Measurements from ENCODE around the gene LMO7.

The LMO7 gene

DNA sequence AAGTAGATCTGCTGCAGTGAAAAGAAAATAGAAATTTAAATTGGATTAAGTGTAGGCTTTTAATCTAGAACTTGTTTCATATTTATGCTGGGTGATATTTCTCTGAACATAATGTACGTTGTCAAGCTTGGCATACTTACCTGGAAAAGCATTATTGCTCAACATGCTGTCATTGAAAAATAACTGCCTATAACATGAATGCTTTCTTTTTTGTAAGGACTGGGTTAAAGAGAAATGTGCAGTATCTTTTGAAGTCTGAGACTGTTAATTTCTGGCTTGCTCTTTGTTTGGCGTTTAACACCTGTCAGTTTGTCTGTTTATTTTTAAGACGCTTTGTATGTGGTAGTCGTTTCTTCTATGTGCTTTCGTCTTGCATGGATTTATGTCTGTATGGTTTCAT lies 175.2 kb downstream of the LMO7 start:
- H3K4me1 ChIP-seq (ENCODE audit: insufficient read depth, low read length), result no peaks in the 10 kb centered on the region
- H3K9me3 ChIP-seq (ENCODE audit: low read length), result no peaks in the 10 kb centered on the region
- H3K4me3 ChIP-seq (ENCODE audit: low read depth in 1 of 2, low read length in 2 of 2), result no peak overlapping the region

GRCh38 chr13:75811841-75812240 lies 175.7 kb downstream of the LMO7 start:
- H3K4me1 ChIP-seq (ENCODE audit: insufficient read depth, low read length), result no peaks in the 10 kb centered on the region
- no peak overlapping the region for H3K9ac ChIP-seq (ENCODE audit: low read length)
- H3K4me3 ChIP-seq (ENCODE audit: low read depth in 1 of 2, low read length in 2 of 2), result no peak overlapping the region
- no peaks in the 10 kb centered on the region for H3K9me3 ChIP-seq (ENCODE audit: low read length)
- H3K27me3 ChIP-seq (ENCODE audit: control insufficient read depth in 1 of 2, insufficient read depth in 2 of 2, low read length in 2 of 2), result no peaks in the 10 kb centered on the region
- no peak overlapping the region for H3K27ac ChIP-seq (ENCODE audit: low read depth, low read length)
- no peaks in the 10 kb centered on the region for H3K36me3 ChIP-seq (ENCODE audit: insufficient read depth, low read length)

More for the DNA sequence above, 175.2 kb downstream of the LMO7 start:
- Histone ChIP-seq H3K27ac (ENCODE audit: low read depth, low read length) (no peak overlapping the region), H3K9ac (ENCODE audit: low read length) (no peak overlapping the region), H3K27me3 (ENCODE audit: control insufficient read depth in 1 of 2, insufficient read depth in 2 of 2, low read length in 2 of 2) (no peaks in the 10 kb centered on the region), H3K36me3 (ENCODE audit: insufficient read depth, low read length) (no peaks in the 10 kb centered on the region)

DNA sequence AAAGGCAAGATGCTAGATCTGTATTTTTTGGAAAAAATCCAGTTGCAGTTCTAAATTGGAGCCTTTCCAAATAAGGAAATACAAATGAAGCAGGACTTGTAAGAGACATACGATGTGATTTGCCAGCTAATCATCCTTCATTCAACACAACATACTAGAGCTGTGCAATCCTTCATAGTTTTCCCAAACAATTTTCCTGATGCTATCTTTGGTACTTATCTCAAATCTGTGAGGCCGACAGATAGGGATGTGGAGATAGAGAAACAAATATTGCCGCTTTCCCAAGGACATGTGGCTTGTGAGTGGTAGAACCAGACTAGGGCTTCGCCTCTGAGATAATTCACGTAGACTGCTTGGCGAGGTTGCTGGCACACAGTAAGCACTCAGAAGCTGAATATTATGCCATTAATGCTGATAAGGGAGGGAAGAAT lies 176.6 kb downstream of the LMO7 start:
- H3K4me3 ChIP-seq (ENCODE audit: low read depth in 1 of 2, low read length in 2 of 2), result no peak overlapping the region
- no peaks in the 10 kb centered on the region for H3K9me3 ChIP-seq (ENCODE audit: low read length)
- H3K27ac ChIP-seq (ENCODE audit: low read depth, low read length), result no peak overlapping the region
- no peak overlapping the region for H3K9ac ChIP-seq (ENCODE audit: low read length)
- no peaks in the 10 kb centered on the region for H3K27me3 ChIP-seq (ENCODE audit: control insufficient read depth in 1 of 2, insufficient read depth in 2 of 2, low read length in 2 of 2)
- H3K4me1 ChIP-seq (ENCODE audit: insufficient read depth, low read length), result no peaks in the 10 kb centered on the region
- no peaks in the 10 kb centered on the region for H3K36me3 ChIP-seq (ENCODE audit: insufficient read depth, low read length)

DNA sequence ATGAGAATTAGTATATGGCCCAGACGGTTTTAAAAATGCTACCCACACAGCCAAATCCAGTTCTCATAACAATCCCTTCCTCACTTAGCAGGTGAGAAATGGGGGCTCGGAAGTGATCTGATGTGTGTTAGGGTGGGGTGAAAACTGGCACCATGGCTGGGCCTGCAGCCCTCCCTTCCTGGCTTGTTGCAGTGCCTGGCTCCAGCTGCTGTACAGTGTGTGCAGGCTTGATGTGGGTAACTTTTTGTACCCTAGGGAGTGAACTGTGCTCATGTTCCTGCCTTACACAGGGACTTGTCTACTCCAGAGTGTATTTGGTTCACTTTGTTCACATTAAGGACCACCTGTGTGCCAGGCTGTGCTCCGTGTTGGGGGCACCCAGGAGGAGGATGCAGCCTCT lies 177.2 kb downstream of the LMO7 start:
- H3K27me3 ChIP-seq (ENCODE audit: control insufficient read depth in 1 of 2, insufficient read depth in 2 of 2, low read length in 2 of 2), result no peaks in the 10 kb centered on the region
- no peaks in the 10 kb centered on the region for H3K9me3 ChIP-seq (ENCODE audit: low read length)
- H3K4me1 ChIP-seq (ENCODE audit: insufficient read depth, low read length), result no peaks in the 10 kb centered on the region
- no peak overlapping the region for H3K27ac ChIP-seq (ENCODE audit: low read depth, low read length)
- no peak overlapping the region for H3K9ac ChIP-seq (ENCODE audit: low read length)
- H3K4me3 ChIP-seq (ENCODE audit: low read depth in 1 of 2, low read length in 2 of 2), result no peak overlapping the region
- H3K36me3 ChIP-seq (ENCODE audit: insufficient read depth, low read length), result no peaks in the 10 kb centered on the region

DNA sequence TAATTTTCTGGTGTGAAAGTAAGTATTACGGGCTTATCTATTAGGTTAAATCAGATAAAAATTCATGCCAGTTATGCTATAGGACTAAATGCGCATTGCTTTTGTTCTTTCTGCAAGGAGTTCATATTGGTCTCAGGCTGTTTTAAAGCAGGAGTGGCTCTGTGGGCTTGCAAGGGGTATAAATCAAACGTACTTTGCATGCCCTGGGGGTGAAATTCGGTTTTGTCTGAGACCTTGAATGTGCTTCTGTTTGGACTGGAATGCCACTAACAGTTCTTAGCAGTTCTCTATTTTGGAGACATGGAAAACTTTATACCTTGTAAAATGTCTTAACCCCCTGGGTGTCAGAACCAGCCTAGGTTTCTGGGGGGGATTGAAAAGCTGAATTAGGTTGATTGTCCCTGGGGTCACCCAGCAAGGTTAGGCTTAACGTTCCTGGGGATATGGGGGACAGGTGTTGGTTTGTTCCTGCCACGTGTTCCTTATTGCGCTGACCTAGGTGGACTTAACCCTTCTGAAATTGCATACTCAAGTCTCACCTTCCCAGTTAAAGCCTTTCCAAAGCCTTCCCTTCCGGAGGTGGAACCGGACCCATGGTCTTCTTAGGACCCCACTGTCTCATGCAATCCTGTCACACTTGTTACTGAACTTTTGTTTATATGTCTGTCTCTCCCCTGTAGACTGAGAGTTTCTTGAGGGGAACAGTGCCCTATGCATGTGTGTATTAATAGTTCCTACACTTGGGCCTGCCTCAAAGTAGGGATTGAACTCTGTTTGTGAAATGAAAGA lies 182.2 kb downstream of the LMO7 start:
- H3K4me1 ChIP-seq (ENCODE audit: insufficient read depth, low read length), result no peaks in the 10 kb centered on the region
- no peak overlapping the region for H3K27ac ChIP-seq (ENCODE audit: low read depth, low read length)

GRCh38 chr13:75818968-75819225 lies 182.8 kb downstream of the LMO7 start:
- Histone ChIP-seq H3K27me3 (ENCODE audit: control insufficient read depth in 1 of 2, insufficient read depth in 2 of 2, low read length in 2 of 2) (no peaks in the 10 kb centered on the region), H3K9me3 (ENCODE audit: low read length) (no peaks in the 10 kb centered on the region), H3K27ac (ENCODE audit: low read depth, low read length) (no peak overlapping the region), H3K4me1 (ENCODE audit: insufficient read depth, low read length) (no peaks in the 10 kb centered on the region), H3K9ac (ENCODE audit: low read length) (no peak overlapping the region), H3K4me3 (ENCODE audit: low read depth in 1 of 2, low read length in 2 of 2) (no peak overlapping the region), H3K36me3 (ENCODE audit: insufficient read depth, low read length) (no peaks in the 10 kb centered on the region)

More for the DNA sequence above, 182.2 kb downstream of the LMO7 start:
- no peaks in the 10 kb centered on the region for H3K27me3 ChIP-seq (ENCODE audit: control insufficient read depth in 1 of 2, insufficient read depth in 2 of 2, low read length in 2 of 2)
- no peaks in the 10 kb centered on the region for H3K9me3 ChIP-seq (ENCODE audit: low read length)
- no peak overlapping the region for H3K4me3 ChIP-seq (ENCODE audit: low read depth in 1 of 2, low read length in 2 of 2)
- no peaks in the 10 kb centered on the region for H3K36me3 ChIP-seq (ENCODE audit: insufficient read depth, low read length)
- no peak overlapping the region for H3K9ac ChIP-seq (ENCODE audit: low read length)

DNA sequence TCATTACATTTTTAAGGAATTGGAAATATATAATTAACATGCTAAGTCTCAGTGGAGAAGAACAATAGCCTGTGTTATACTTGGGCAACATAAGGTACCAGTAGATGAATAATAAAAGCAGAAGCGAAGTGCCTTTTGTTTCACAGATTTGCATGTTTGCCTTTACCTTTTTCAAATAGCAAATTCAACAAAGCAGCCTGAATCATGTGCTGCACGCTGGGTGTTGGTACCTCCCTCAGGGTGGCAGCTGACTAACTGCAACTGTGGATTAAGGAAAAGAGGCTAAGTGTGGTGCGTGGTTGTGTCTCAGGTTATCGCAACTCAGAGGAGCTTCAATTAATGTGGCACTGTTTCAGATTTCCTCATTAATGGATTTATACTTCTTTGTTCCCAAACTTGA lies 189.0 kb downstream of the LMO7 start:
- H3K4me1 ChIP-seq (ENCODE audit: insufficient read depth, low read length), result no peaks in the 10 kb centered on the region
- no peak overlapping the region for H3K9ac ChIP-seq (ENCODE audit: low read length)
- no peaks in the 10 kb centered on the region for H3K27me3 ChIP-seq (ENCODE audit: control insufficient read depth in 1 of 2, insufficient read depth in 2 of 2, low read length in 2 of 2)
- no peak overlapping the region for H3K4me3 ChIP-seq (ENCODE audit: low read depth in 1 of 2, low read length in 2 of 2)
- no peaks in the 10 kb centered on the region for H3K36me3 ChIP-seq (ENCODE audit: insufficient read depth, low read length)
- H3K27ac ChIP-seq (ENCODE audit: low read depth, low read length), result no peak overlapping the region
- H3K9me3 ChIP-seq (ENCODE audit: low read length), result no peaks in the 10 kb centered on the region

GRCh38 chr13:75825594-75825993 lies 189.5 kb downstream of the LMO7 start:
- H3K36me3 ChIP-seq (ENCODE audit: insufficient read depth, low read length), result no peaks in the 10 kb centered on the region
- H3K4me1 ChIP-seq (ENCODE audit: insufficient read depth, low read length), result no peaks in the 10 kb centered on the region

GRCh38 chr13:75826391-75826790 lies 190.3 kb downstream of the LMO7 start:
- Histone ChIP-seq H3K36me3 (ENCODE audit: insufficient read depth, low read length) (no peaks in the 10 kb centered on the region), H3K9me3 (ENCODE audit: low read length) (no peaks in the 10 kb centered on the region), H3K27me3 (ENCODE audit: control insufficient read depth in 1 of 2, insufficient read depth in 2 of 2, low read length in 2 of 2) (no peaks in the 10 kb centered on the region), H3K9ac (ENCODE audit: low read length) (no peak overlapping the region), H3K4me3 (ENCODE audit: low read depth in 1 of 2, low read length in 2 of 2) (no peak overlapping the region), H3K27ac (ENCODE audit: low read depth, low read length) (no peak overlapping the region), H3K4me1 (ENCODE audit: insufficient read depth, low read length) (no peaks in the 10 kb centered on the region)

More at GRCh38 chr13:75825594-75825993, 189.5 kb downstream of the LMO7 start:
- no peaks in the 10 kb centered on the region for H3K27me3 ChIP-seq (ENCODE audit: control insufficient read depth in 1 of 2, insufficient read depth in 2 of 2, low read length in 2 of 2)
- no peak overlapping the region for H3K27ac ChIP-seq (ENCODE audit: low read depth, low read length)
- no peak overlapping the region for H3K4me3 ChIP-seq (ENCODE audit: low read depth in 1 of 2, low read length in 2 of 2)
- no peak overlapping the region for H3K9ac ChIP-seq (ENCODE audit: low read length)
- no peaks in the 10 kb centered on the region for H3K9me3 ChIP-seq (ENCODE audit: low read length)

DNA sequence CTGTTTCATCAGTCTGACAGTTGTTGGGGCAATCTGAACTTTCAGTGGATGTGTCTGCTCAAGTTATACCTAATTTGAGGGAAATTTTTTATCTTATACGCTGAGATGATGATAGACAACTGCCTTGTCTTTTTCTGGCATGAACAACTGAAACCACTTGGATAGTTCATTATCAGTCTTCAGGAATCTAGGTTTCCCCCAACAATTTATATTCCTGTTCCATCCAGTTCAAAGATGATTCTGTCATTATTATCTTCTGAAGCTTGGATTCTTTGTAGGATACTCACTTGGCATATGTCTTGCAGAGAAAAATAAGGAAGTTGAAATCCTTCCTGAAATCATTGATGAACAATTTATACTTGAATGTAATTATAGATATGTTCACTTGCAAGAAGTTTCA lies 193.7 kb downstream of the LMO7 start:
- Histone ChIP-seq H3K36me3 (ENCODE audit: insufficient read depth, low read length) (no peaks in the 10 kb centered on the region), H3K9me3 (ENCODE audit: low read length) (no peaks in the 10 kb centered on the region), H3K4me1 (ENCODE audit: insufficient read depth, low read length) (no peaks in the 10 kb centered on the region), H3K27ac (ENCODE audit: low read depth, low read length) (no peak overlapping the region), H3K27me3 (ENCODE audit: control insufficient read depth in 1 of 2, insufficient read depth in 2 of 2, low read length in 2 of 2) (no peaks in the 10 kb centered on the region), H3K4me3 (ENCODE audit: low read depth in 1 of 2, low read length in 2 of 2) (no peak overlapping the region), H3K9ac (ENCODE audit: low read length) (no peak overlapping the region)

DNA sequence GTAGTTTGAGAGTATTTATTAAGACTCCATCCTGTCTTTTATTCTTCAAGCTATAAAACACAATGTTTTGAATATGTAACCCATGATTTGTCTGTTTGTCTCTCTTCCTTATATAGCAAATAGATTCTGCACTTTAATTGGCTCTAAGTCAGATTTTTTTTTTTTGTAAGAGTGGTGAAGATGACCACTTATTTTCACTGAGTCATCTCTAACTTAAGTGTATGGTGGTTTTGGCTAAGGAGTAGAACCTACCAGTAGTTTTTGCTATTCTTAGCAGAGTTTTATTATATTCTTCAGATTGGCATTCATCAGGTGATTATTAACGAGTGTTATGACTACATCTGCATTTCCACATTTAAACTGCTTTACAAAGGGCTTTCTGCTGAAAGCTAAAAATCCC lies 194.7 kb downstream of the LMO7 start:
- Histone ChIP-seq H3K27ac (ENCODE audit: low read depth, low read length) (no peak overlapping the region), H3K27me3 (ENCODE audit: control insufficient read depth in 1 of 2, insufficient read depth in 2 of 2, low read length in 2 of 2) (no peaks in the 10 kb centered on the region), H3K36me3 (ENCODE audit: insufficient read depth, low read length) (no peaks in the 10 kb centered on the region), H3K4me3 (ENCODE audit: low read depth in 1 of 2, low read length in 2 of 2) (no peak overlapping the region), H3K9me3 (ENCODE audit: low read length) (no peaks in the 10 kb centered on the region), H3K9ac (ENCODE audit: low read length) (no peak overlapping the region), H3K4me1 (ENCODE audit: insufficient read depth, low read length) (no peaks in the 10 kb centered on the region)

DNA sequence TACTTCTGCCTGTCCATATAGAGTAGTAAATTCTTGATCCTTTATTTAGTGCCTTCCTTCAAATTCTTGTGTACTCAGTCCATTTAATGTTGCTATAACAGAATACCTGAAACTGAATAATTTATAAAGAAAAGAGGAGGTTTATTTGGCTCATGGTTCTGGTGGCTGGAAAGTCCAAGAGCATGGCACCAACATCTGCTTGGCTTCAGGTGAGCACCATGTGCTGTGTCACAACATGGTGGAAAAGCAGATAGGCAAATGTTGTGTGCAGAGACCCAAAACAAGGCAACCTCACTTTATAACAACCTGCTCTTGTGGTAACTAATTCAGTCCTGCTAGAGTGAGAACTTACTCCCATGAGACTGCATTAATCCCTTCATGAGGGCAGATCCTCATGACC lies 195.3 kb downstream of the LMO7 start:
- H3K9me3 ChIP-seq (ENCODE audit: low read length), result no peaks in the 10 kb centered on the region
- no peak overlapping the region for H3K27ac ChIP-seq (ENCODE audit: low read depth, low read length)
- H3K27me3 ChIP-seq (ENCODE audit: control insufficient read depth in 1 of 2, insufficient read depth in 2 of 2, low read length in 2 of 2), result no peaks in the 10 kb centered on the region
- H3K36me3 ChIP-seq (ENCODE audit: insufficient read depth, low read length), result no peaks in the 10 kb centered on the region
- H3K4me1 ChIP-seq (ENCODE audit: insufficient read depth, low read length), result no peaks in the 10 kb centered on the region
- H3K4me3 ChIP-seq (ENCODE audit: low read depth in 1 of 2, low read length in 2 of 2), result no peak overlapping the region
- no peak overlapping the region for H3K9ac ChIP-seq (ENCODE audit: low read length)
